Heart right ventricle (tissue), 16 donors: ENCODE measurements around the gene CYBA. TPM values are rescaled to one million over a fixed set of nuclear protein-coding genes. Genes with fewer than 3 reads are reported as not detected.

Source experiments
- ATAC-seq, 8 donors: fragments of 200-7000 bp; cut with Tn5 transposase; one replicate each; pipeline ENCODE4 v1.9.1; 2020; ENCODE audit warnings: mild to moderate bottlenecking in 8 of 8, moderate library complexity in 8 of 8, moderate number of reproducible peaks in 1 of 8
- DNase-seq, 2 donors: peaks; one replicate each; pipeline ENCODE4 v3.0.0-alpha.2; 2020
- H3K27ac ChIP-seq, 10 donors: fragments of 200-600 bp; sonication (generic) in 2 of 10; one replicate each; pipeline versions ENCODE4 v1.5.0 to v1.8.0; 2020 to 2022; ENCODE audit warnings: mild to moderate bottlenecking in 3 of 10
- H3K27me3 ChIP-seq, 7 donors: fragments of 200-600 bp; one replicate each; pipeline ENCODE4 v1.8.0; 2021 to 2022; ENCODE audit warnings: mild to moderate bottlenecking in 2 of 7
- H3K36me3 ChIP-seq, 9 donors: fragments of 200-600 bp; sonication (generic) in 1 of 9; one replicate each; pipeline versions ENCODE4 v1.5.0 to v1.8.0; 2020 to 2022; ENCODE audit warnings: mild to moderate bottlenecking in 2 of 9
- H3K4me1 ChIP-seq, 9 donors: fragments of 200-600 bp; sonication (generic) in 1 of 9; one replicate each; pipeline versions ENCODE4 v1.5.0 to v1.8.0; 2020 to 2022; ENCODE audit warnings: mild to moderate bottlenecking in 4 of 9
- H3K4me3 ChIP-seq, 10 donors: fragments of 200-600 bp; sonication (generic) in 2 of 10; one replicate each; pipeline versions ENCODE4 v1.5.0 to v1.8.0; 2020 to 2022; ENCODE audit warnings: mild to moderate bottlenecking in 7 of 10, moderate library complexity in 2 of 10
- H3K9me3 ChIP-seq, 11 donors: fragments of 200-600 bp in 10 of 11; sonication (generic) in 2 of 11; one replicate each; pipeline versions ENCODE4 v1.5.0 to v1.8.0; 2013 to 2022; ENCODE audit warnings: mild to moderate bottlenecking in 2 of 11, control low read depth in 1 of 11, moderate library complexity in 1 of 11
- WGBS, 2 donors: extraction: QIAGEN DNeasy Blood & Tissue Kit; methylation state at CpG; one replicate each; pipeline ENCODE4 v1.1.7; 2013; ENCODE audit warnings: inconsistent platforms in 1 of 2; 5-methylcytosine and 5-hydroxymethylcytosine counted together
- intact Hi-C, 10 donors: fragments of 100-400 bp; cut with DNase I; formaldehyde crosslinking; loops; one replicate each; pipeline versions ENCODE4 v1.11.1 to v1.14.2; 2022
- polyA plus RNA-seq, 2 donors: library from polyadenylated mRNA; stranded (reverse); fragments of 200-250 nt; gene quantifications; one replicate each; pipeline ENCODE4 v1.2.3, GENCODE V29; 2013
- total RNA-seq, 10 donors: library from RNA; stranded (reverse); fragmentation: NEBNext Ultra II Directional in 3 of 10; extraction: Animal tissue kit (Norgen Biotek cat#: 25700) in 3 of 10; gene quantifications; one replicate each; pipeline versions ENCODE4 v1.2.1 to v1.2.4, GENCODE V29; 2021 to 2023
- TF ChIP-seq, protein P1 (sequence below), 9 donors: fragments of 200-600 bp; sonication (generic) in 2 of 9; IDR thresholded peaks; one replicate each; pipeline versions ENCODE4 v1.5.0 to v1.8.0; 2021 to 2022; ENCODE audit warnings: antibody characterized with exemption in 9 of 9, mild to moderate bottlenecking in 5 of 9, moderate library complexity in 1 of 9
- donor health status: Arrhythmogenic right ventricular cardiomyopathy.
- donor health status: ischemic (EF 13 %, LVEDD 7.1; RV severe dilation, severe dysfunction).
- donor health status: healthy with polysubstance abuse.
- donor health status: DM: no; HTN: yes; CAD: no.
- donor health status: DM: no; HTN: no; CAD: no.
- donor health status: ischemic (EF 25% LVEDD 6.9; RV normal size, moderate dysfunction).
- donor health status: ischemic (EF 25% LVEDD 5.7; RV mildly dilated, moderate dysfunction).
- donor health status: healthy.
- donor health status: DM: yes; HTN: yes; CAD: no.
- donor health status: Ischemic cardiomyopathy.
- donor health status: ischemic (EF 35%, LVEDD 5.7; RV mildly dilated, moderate dysfunction).
- donor health status: nonischemic (EF 11% LVEDD 7.7; RV severe dilation, severe dysfunction).
- donor health status: DM: yes; HTN: yes; CAD: no.
- donor health status: PGD.
- donor health status: ischemic (EF 29% LVEDD 5.4; RV normal size, mild dysfunction).
- donor health status: nonischemic (EF 23%, LVEDD 6.1; RV moderate dilation, normal function).

Gene CYBA
- total and polyA plus RNA-seq, 12 donors: 13.0 to 117 (median 33.6) TPM

DNA sequence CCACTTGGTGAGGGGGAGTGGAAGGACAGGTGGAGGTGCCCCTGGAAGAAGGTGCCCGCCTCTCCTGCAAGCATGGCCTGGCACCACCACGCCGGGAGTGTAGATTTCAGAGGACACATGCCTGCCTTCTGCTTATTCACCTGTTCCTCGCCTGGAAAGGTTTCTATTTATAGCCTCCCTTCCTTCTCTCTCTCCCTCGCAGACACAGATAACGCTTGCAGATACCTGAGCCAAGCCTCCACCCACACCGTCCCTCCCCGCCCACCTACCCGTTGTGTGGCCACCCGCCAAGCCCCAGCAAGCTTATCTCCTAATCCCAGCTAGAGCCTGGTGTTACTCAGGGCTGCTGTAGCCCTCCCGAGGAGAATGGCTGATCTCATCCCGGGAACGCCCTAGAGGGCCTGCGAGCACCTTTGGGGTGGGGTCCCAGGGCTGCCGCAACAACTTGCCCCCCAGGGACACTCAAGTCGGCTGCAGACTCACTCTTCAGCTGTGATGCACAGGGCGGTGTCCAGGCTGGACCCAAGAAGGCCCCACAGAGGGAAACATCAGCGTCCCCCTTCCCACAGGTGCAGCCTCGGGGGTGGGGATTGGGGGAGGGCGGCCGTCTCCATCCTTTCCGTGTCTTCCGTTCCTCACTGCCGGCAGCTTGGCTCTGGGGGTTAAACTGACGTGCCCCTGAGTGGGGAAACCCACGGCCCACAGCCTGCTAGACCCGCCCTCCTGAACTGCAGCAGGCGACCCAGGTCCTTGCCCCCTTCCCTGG, 37.3 kb upstream of the CYBA start:
- Histone ChIP-seq H3K4me3 (no peak overlapping the region), H3K36me3 (no peaks in the 10 kb centered on the region), H3K4me1 (peaks cover 6 to 54% (median 21%) of the 10 kb centered on the region in 9 donors), H3K27me3 (peaks cover 0 to 76% (median 47%) of the 10 kb centered on the region in 7 donors), H3K27ac (no peak overlapping the region), H3K9me3 (no peaks in the 10 kb centered on the region)
- intact Hi-C loops: no loop called here
- TF ChIP-seq, protein P1, sequence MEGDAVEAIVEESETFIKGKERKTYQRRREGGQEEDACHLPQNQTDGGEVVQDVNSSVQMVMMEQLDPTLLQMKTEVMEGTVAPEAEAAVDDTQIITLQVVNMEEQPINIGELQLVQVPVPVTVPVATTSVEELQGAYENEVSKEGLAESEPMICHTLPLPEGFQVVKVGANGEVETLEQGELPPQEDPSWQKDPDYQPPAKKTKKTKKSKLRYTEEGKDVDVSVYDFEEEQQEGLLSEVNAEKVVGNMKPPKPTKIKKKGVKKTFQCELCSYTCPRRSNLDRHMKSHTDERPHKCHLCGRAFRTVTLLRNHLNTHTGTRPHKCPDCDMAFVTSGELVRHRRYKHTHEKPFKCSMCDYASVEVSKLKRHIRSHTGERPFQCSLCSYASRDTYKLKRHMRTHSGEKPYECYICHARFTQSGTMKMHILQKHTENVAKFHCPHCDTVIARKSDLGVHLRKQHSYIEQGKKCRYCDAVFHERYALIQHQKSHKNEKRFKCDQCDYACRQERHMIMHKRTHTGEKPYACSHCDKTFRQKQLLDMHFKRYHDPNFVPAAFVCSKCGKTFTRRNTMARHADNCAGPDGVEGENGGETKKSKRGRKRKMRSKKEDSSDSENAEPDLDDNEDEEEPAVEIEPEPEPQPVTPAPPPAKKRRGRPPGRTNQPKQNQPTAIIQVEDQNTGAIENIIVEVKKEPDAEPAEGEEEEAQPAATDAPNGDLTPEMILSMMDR (IDR thresholded peaks at IDR 0.05): no peak
- WGBS, 2 donors: 26% methylated on average over 28 of the region's 28 CpGs
- DNase-seq (peak in 1 of 2 donors; percentile 28), ATAC-seq (peak in 1 of 8 donors; percentile 42)

DNA sequence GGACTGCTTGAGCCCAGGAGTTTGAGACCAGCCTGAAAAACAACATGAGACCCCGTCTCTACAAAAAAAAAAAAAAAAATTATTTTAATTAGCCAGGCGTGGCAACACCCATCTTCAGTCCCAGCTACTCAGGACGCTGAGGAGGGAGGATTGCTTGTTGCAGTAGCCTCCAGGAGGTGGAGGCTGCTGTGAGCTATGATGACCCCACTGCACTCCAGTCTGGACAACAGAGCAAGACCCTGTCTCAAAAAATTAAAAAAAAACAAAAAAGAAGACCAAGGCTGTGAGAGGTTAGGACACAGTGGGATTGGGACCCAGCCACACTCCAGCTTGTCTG, 36.8 kb upstream of the CYBA start:
- Histone ChIP-seq H3K36me3 (no peaks in the 10 kb centered on the region), H3K4me1 (peaks cover 6 to 51% (median 21%) of the 10 kb centered on the region in 9 donors), H3K4me3 (no peak overlapping the region), H3K9me3 (no peaks in the 10 kb centered on the region), H3K27me3 (peaks cover 0 to 76% (median 47%) of the 10 kb centered on the region in 7 donors), H3K27ac (no peak overlapping the region)
- DNase-seq: no peak
- intact Hi-C loops: no loop called here
- no peak for ATAC-seq
- TF ChIP-seq, protein P1 (IDR thresholded peaks at IDR 0.05): no peak
- WGBS, 2 donors: 71 to 79% methylated on average over 3 of the region's 3 CpGs

DNA sequence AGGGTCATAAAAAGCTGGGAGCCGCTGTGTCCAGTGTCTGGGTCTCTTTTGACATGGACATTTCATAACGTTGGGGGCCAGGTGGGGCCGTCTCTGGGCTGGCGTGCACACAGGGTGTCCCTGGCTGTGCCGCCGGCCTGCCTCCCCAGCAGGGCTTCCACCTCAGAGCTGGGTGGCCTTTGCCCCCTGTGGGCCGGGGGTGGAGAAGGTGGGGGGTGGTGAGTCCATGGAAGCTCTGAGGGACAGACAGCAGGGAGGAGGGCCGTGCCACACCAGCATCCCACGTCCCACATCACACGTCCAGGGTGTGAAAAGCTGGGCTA, 36.4 kb upstream of the CYBA start:
- ATAC-seq (no peak), DNase-seq (no peak)
- TF ChIP-seq, protein P1 (IDR thresholded peaks at IDR 0.05): no peak
- Histone ChIP-seq H3K27me3 (peaks cover 0 to 78% (median 47%) of the 10 kb centered on the region in 7 donors), H3K9me3 (no peaks in the 10 kb centered on the region), H3K4me1 (peaks cover 6 to 51% (median 21%) of the 10 kb centered on the region in 9 donors), H3K4me3 (no peak overlapping the region), H3K36me3 (no peaks in the 10 kb centered on the region), H3K27ac (no peak overlapping the region)
- intact Hi-C loops: no loop called here
- 58 to 64% methylated on average over 10 of the region's 10 CpGs for WGBS, 2 donors

GRCh38 chr16:88686439-88687253, 35.8 kb upstream of the CYBA start, which contains the start of gene SNAI3:
SNAI3 (minus strand) TSS chr16:88686507; CDS start chr16:88686406, 101 bp downstream.
- DNase-seq: peak; percentile 75 to 84
- WGBS, 2 donors: 6 to 10% methylated on average over 45 to 65 of the region's 65 CpGs
- intact Hi-C loops: no loop called here
- Histone ChIP-seq H3K4me3 (peak within 1 kb of the TSS; percentile 40 to 86 (median 60)), H3K4me1 (peaks cover 6 to 51% (median 21%) of the 10 kb centered on the region in 9 donors), H3K27me3 (peaks cover 0 to 79% (median 47%) of the 10 kb centered on the region in 7 donors), H3K9me3 (no peaks in the 10 kb centered on the region), H3K36me3 (no peaks in the 10 kb centered on the region), H3K27ac (peak within 1 kb of the TSS in 4 of 10 donors; percentile 13 to 89 (median 42))
- peak; percentile 81 to 91 (median 90) for ATAC-seq
- TF ChIP-seq, protein P1 (IDR thresholded peaks at IDR 0.05): no peak
